Fibroblast of peridontal ligament (primary cell): ENCODE results near the gene CNGA4.
"Not testable (repeated sequence)": the region's sequence is repeated elsewhere in the genome, so short reads cannot be mapped to it uniquely, and the experiment has no call there.

Experiments used
- DNase-seq: peaks from one replicate; pipeline ENCODE4 v3.0.0-alpha.2; 2010; ENCODE audit errors: extremely low read depth

The CNGA4 gene

GRCh38 chr11:6263662-6264061, 24.8 kb downstream of the CNGA4 start:
- no peak for DNase-seq

- no peak for DNase-seq
Observed at GRCh38 chr11:6268820-6269219, 29.9 kb downstream of the CNGA4 start.

- no peak for DNase-seq
Observed at GRCh38 chr11:6269994-6270393, 31.1 kb downstream of the CNGA4 start.

- DNase-seq = no peak
Observed at GRCh38 chr11:6270584-6271246, 31.8 kb downstream of the CNGA4 start.

- DNase-seq = no peak
Observed at GRCh38 chr11:6271598-6271997, 32.7 kb downstream of the CNGA4 start.

GRCh38 chr11:6273188-6273587, 34.3 kb downstream of the CNGA4 start:
- no peak for DNase-seq

GRCh38 chr11:6280809-6281208, 41.9 kb downstream of the CNGA4 start:
- not testable (repeated sequence) for DNase-seq

GRCh38 chr11:6283453-6284023, 44.6 kb downstream of the CNGA4 start:
- no peak for DNase-seq

GRCh38 chr11:6284250-6284649, 45.4 kb downstream of the CNGA4 start:
- no peak for DNase-seq

GRCh38 chr11:6285019-6285418, 46.1 kb downstream of the CNGA4 start:
- no peak for DNase-seq
